SK-N-SH (cell line): ENCODE data around the gene CEP63.

Source experiments
- EP300 ChIP-seq, 2 experiments: IDR thresholded peaks; 2 replicates each; pipeline versions ENCODE4 v1.4.0 to v1.6.1; 2012; ENCODE audit warnings: borderline replicate concordance in 1 of 2, low read depth in 1 of 2, low read length in 1 of 2
- FOXM1 ChIP-seq: IDR thresholded peaks from 2 replicates; pipeline ENCODE4 v1.4.0; 2012; ENCODE audit warnings: low read depth, mild to moderate bottlenecking
- GATA2 ChIP-seq: sonication (generic); formaldehyde crosslinking; IDR thresholded peaks from 2 replicates; pipeline ENCODE4 v1.5.0; 2020; ENCODE audit warnings: mild to moderate bottlenecking, missing genetic modification reagents
- MEF2A ChIP-seq: IDR thresholded peaks from 2 replicates; pipeline ENCODE4 v1.4.0; 2012; ENCODE audit warnings: low read depth, borderline replicate concordance
- MXI1 ChIP-seq: IDR thresholded peaks from 2 replicates; pipeline ENCODE4 v1.6.1; 2012; ENCODE audit warnings: mild to moderate bottlenecking, low read depth, low read length, improper control_type of control experiment
- NFIC ChIP-seq: IDR thresholded peaks from 2 replicates; pipeline ENCODE4 v1.4.0; 2012; ENCODE audit warnings: borderline replicate concordance
- RAD21 ChIP-seq: IDR thresholded peaks from 2 replicates; pipeline ENCODE4 v1.6.1; 2012; ENCODE audit warnings: mild to moderate bottlenecking, low read length
- SMC3 ChIP-seq: IDR thresholded peaks from 2 replicates; pipeline ENCODE4 v1.6.1; 2012; ENCODE audit warnings: low read depth, low read length, improper control_type of control experiment
- TAF1 ChIP-seq: IDR thresholded peaks from 2 replicates; pipeline ENCODE4 v1.6.1; 2012; ENCODE audit warnings: low read depth, mild to moderate bottlenecking, low read length, moderate library complexity, borderline replicate concordance
- TCF12 ChIP-seq: IDR thresholded peaks from 2 replicates; pipeline ENCODE4 v1.4.0; 2012
- TF ChIP-seq, protein P1 (sequence below): IDR thresholded peaks from 2 replicates; pipeline ENCODE4 v1.4.0; 2012; ENCODE audit warnings: low read depth
- TF ChIP-seq, protein P2 (sequence below): IDR thresholded peaks from 2 replicates; pipeline ENCODE4; 2012
- TF ChIP-seq, protein P3 (sequence below): fragments of 200-600 bp; sonication (generic); IDR thresholded peaks from 2 replicates; pipeline ENCODE4 v1.6.1; 2017; ENCODE audit warnings: antibody characterized with exemption, mild to moderate bottlenecking, moderate library complexity

DNA sequence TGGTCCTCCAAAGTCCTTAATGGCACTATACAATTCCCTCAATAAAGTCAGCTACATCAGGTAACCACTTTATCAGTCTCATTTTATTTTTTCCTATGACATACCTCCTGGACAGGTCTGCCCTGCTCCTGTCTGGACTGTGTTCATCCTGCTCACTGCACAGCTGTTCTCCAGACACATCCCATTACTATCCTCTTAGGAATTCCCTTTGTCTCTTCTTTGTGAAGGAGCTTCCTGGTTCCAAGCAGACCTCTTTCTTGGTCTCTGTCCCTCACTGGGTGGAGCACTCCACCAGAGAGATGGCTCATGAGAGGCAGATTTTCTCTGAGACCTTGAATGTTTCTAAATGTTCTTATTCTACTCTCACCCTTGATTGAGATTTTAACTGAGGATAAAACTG lies 104.9 kb downstream of the CEP63 start:
- TF ChIP-seq, protein P1, sequence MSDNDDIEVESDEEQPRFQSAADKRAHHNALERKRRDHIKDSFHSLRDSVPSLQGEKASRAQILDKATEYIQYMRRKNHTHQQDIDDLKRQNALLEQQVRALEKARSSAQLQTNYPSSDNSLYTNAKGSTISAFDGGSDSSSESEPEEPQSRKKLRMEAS, result no peak
- no peak for TF ChIP-seq RAD21
- TF ChIP-seq, protein P2, sequence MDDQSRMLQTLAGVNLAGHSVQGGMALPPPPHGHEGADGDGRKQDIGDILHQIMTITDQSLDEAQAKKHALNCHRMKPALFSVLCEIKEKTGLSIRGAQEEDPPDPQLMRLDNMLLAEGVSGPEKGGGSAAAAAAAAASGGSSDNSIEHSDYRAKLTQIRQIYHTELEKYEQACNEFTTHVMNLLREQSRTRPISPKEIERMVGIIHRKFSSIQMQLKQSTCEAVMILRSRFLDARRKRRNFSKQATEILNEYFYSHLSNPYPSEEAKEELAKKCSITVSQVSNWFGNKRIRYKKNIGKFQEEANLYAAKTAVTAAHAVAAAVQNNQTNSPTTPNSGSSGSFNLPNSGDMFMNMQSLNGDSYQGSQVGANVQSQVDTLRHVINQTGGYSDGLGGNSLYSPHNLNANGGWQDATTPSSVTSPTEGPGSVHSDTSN, result no peak
- TF ChIP-seq MEF2A, result no peak
- TF ChIP-seq TAF1, result no peak
- no peak for TF ChIP-seq TCF12
- TF ChIP-seq, protein P3, sequence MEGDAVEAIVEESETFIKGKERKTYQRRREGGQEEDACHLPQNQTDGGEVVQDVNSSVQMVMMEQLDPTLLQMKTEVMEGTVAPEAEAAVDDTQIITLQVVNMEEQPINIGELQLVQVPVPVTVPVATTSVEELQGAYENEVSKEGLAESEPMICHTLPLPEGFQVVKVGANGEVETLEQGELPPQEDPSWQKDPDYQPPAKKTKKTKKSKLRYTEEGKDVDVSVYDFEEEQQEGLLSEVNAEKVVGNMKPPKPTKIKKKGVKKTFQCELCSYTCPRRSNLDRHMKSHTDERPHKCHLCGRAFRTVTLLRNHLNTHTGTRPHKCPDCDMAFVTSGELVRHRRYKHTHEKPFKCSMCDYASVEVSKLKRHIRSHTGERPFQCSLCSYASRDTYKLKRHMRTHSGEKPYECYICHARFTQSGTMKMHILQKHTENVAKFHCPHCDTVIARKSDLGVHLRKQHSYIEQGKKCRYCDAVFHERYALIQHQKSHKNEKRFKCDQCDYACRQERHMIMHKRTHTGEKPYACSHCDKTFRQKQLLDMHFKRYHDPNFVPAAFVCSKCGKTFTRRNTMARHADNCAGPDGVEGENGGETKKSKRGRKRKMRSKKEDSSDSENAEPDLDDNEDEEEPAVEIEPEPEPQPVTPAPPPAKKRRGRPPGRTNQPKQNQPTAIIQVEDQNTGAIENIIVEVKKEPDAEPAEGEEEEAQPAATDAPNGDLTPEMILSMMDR, result no peak
- no peak for TF ChIP-seq FOXM1
- TF ChIP-seq NFIC, result no peak
- no peak for TF ChIP-seq SMC3
- TF ChIP-seq MXI1, result no peak
- no peak for TF ChIP-seq EP300 (IDR thresholded peaks at IDR 0.05; ENCODE audit: borderline replicate concordance in 1 of 2, low read depth in 1 of 2, low read length in 1 of 2)
- no peak for TF ChIP-seq GATA2
